Mesenchymal stem cell (in vitro differentiated cells and primary cell): ENCODE measurements around the gene PAPPA.

ENCODE experiments used
- DNase-seq: peaks from one replicate; pipeline ENCODE4 v3.0.0-alpha.2; 2013
- H2AFZ ChIP-seq: one replicate; pipeline ENCODE4 v1.6.1; 2013; ENCODE audit warnings: low read depth, mild to moderate bottlenecking, control low read depth, inconsistent platforms, low read length, moderate library complexity
- H2AK5ac ChIP-seq: 2 replicates; pipeline ENCODE4 v1.6.1; 2013; ENCODE audit warnings: low read length, moderate library complexity, mild to moderate bottlenecking, inconsistent platforms; ENCODE audit not compliant: severe bottlenecking
- H2BK120ac ChIP-seq: one replicate; pipeline ENCODE4 v1.6.1; 2013; ENCODE audit warnings: low read depth, mild to moderate bottlenecking, inconsistent platforms, low read length, moderate library complexity
- H2BK12ac ChIP-seq, 2 experiments: one replicate each; pipeline ENCODE4 v1.6.1; 2013; ENCODE audit warnings: inconsistent platforms in 2 of 2, low read length in 2 of 2, mild to moderate bottlenecking in 2 of 2, moderate library complexity in 2 of 2, control low read depth in 1 of 2
- H2BK15ac ChIP-seq: one replicate; pipeline ENCODE4 v1.6.1; 2013; ENCODE audit warnings: mild to moderate bottlenecking, low read depth, inconsistent platforms; ENCODE audit not compliant: poor library complexity, severe bottlenecking
- H2BK5ac ChIP-seq: 2 replicates; pipeline ENCODE4 v1.6.1; 2013; ENCODE audit warnings: low read depth, mild to moderate bottlenecking, low read length, control low read depth, inconsistent platforms; ENCODE audit not compliant: poor library complexity, severe bottlenecking
- H3K14ac ChIP-seq, 2 experiments: one replicate each; pipeline ENCODE4 v1.6.1; 2013; ENCODE audit warnings: inconsistent platforms in 2 of 2, low read length in 2 of 2, control low read depth in 1 of 2, mild to moderate bottlenecking in 1 of 2, moderate library complexity in 1 of 2
- H3K18ac ChIP-seq, 2 experiments: one replicate each; pipeline ENCODE4 v1.6.1; 2013; ENCODE audit warnings: inconsistent platforms in 2 of 2, low read length in 2 of 2, control low read depth in 1 of 2, low read depth in 1 of 2, mild to moderate bottlenecking in 1 of 2
- H3K23ac ChIP-seq, 2 experiments: one replicate each; pipeline ENCODE4 v1.6.1; 2013; ENCODE audit warnings: inconsistent platforms in 2 of 2, low read length in 2 of 2, mild to moderate bottlenecking in 2 of 2, moderate library complexity in 2 of 2, control low read depth in 1 of 2
- H3K27ac ChIP-seq: 2 replicates; pipeline ENCODE4 v1.5.1; 2013; ENCODE audit warnings: mild to moderate bottlenecking, moderate library complexity, low read length, control low read depth, inconsistent platforms; ENCODE audit not compliant: poor library complexity, severe bottlenecking
- H3K27me3 ChIP-seq, 2 experiments: 2 replicates each; pipeline versions ENCODE4 v1.6.1 to v1.7.0; 2013; ENCODE audit warnings: low read length in 2 of 2, mild to moderate bottlenecking in 2 of 2, moderate library complexity in 2 of 2, control low read depth in 1 of 2, inconsistent platforms in 1 of 2; ENCODE audit not compliant: control insufficient read depth in 1 of 2, insufficient read depth in 1 of 2
- H3K36me3 ChIP-seq, 2 experiments: 2 replicates each; pipeline versions ENCODE4 v1.6.1 to v1.7.0; 2013; ENCODE audit warnings: low read length in 2 of 2, control low read depth in 1 of 2, inconsistent platforms in 1 of 2, low read depth in 1 of 2, mild to moderate bottlenecking in 1 of 2; ENCODE audit not compliant: insufficient read depth in 2 of 2, control insufficient read depth in 1 of 2
- H3K4ac ChIP-seq, 2 experiments: one replicate each; pipeline ENCODE4 v1.6.1; 2013; ENCODE audit warnings: inconsistent platforms in 2 of 2, low read length in 2 of 2, mild to moderate bottlenecking in 2 of 2, moderate library complexity in 2 of 2, control low read depth in 1 of 2, low read depth in 1 of 2
- H3K4me1 ChIP-seq: 2 replicates; pipeline ENCODE4 v1.6.1; 2013; ENCODE audit warnings: low read depth, low read length, control low read depth; ENCODE audit not compliant: control insufficient read depth, insufficient read depth
- H3K4me2 ChIP-seq: 2 replicates; pipeline ENCODE4 v1.6.1; 2013; ENCODE audit warnings: low read length, mild to moderate bottlenecking, inconsistent platforms; ENCODE audit not compliant: poor library complexity, severe bottlenecking
- H3K4me3 ChIP-seq, 2 experiments: 2 replicates each; pipeline versions ENCODE4 v1.5.1 to v1.7.0; 2013; ENCODE audit warnings: low read length in 2 of 2, mild to moderate bottlenecking in 2 of 2, control low read depth in 1 of 2, low read depth in 1 of 2; ENCODE audit not compliant: insufficient read depth in 1 of 2
- H3K79me1 ChIP-seq: replicated peaks from 2 replicates; pipeline ENCODE4 v1.6.1; 2013; ENCODE audit warnings: mild to moderate bottlenecking, control low read depth, low read length, inconsistent platforms; ENCODE audit not compliant: poor library complexity, severe bottlenecking
- H3K9ac ChIP-seq: 2 replicates; pipeline ENCODE4 v1.7.0; 2013; ENCODE audit warnings: mild to moderate bottlenecking, low read length, moderate library complexity
- H3K9me3 ChIP-seq: 2 replicates; pipeline ENCODE4 v1.7.0; 2013; ENCODE audit warnings: mild to moderate bottlenecking, low read length; ENCODE audit not compliant: control insufficient read depth
- H4K8ac ChIP-seq: one replicate; pipeline ENCODE4 v1.6.1; 2013; ENCODE audit warnings: inconsistent platforms, mild to moderate bottlenecking, low read length, moderate library complexity
- H4K91ac ChIP-seq: one replicate; pipeline ENCODE4 v1.6.1; 2013; ENCODE audit warnings: mild to moderate bottlenecking, low read length, inconsistent platforms
- WGBS: methylation state at CpG from one replicate; pipeline ENCODE4 v1.1.7; 2013; ENCODE audit warnings: mixed read lengths; 5-methylcytosine and 5-hydroxymethylcytosine counted together

Gene PAPPA

GRCh38 chr9:116189683-116190082 is 36.1 kb downstream of the PAPPA start:
- H3K36me3 ChIP-seq, result peaks cover 22 to 81% of the 10 kb centered on the region in 2 experiments
- peak overlapping the region; percentile 4 for H3K27ac ChIP-seq
- H4K8ac ChIP-seq, result no peak overlapping the region

GRCh38 chr9:116190637-116191396 is 37.2 kb downstream of the PAPPA start:
- no peak overlapping the region for H2BK120ac ChIP-seq
- no peak overlapping the region for H3K4me3 ChIP-seq
- H3K18ac ChIP-seq, result peak overlapping the region; percentile 41 to 55
- no peak overlapping the region for H3K4me2 ChIP-seq
- no peak overlapping the region for H2BK15ac ChIP-seq
- H4K8ac ChIP-seq, result peak overlapping the region; percentile 77
- peak; percentile 87 for DNase-seq
- no peak overlapping the region for H2BK12ac ChIP-seq
- H3K23ac ChIP-seq, result no peak overlapping the region
- peak overlapping the region in 1 of 2 experiments; percentile 20 for H3K14ac ChIP-seq
- peaks cover 6% of the 10 kb centered on the region for H3K4me1 ChIP-seq
- peaks cover 4% of the 10 kb centered on the region for H3K79me1 ChIP-seq
- no peak overlapping the region for H3K9ac ChIP-seq
- H3K4ac ChIP-seq, result peak overlapping the region; percentile 26 to 30
- H3K27ac ChIP-seq, result peak overlapping the region; percentile 13
- H3K27me3 ChIP-seq, result no peaks in the 10 kb centered on the region
- H2AK5ac ChIP-seq, result peak overlapping the region; percentile 61
- no peak overlapping the region for H4K91ac ChIP-seq
- 89% methylated on average over 5 of the region's 6 CpGs for WGBS
- no peak overlapping the region for H2AFZ ChIP-seq
- no peak overlapping the region for H2BK5ac ChIP-seq
- peaks cover 22 to 79% of the 10 kb centered on the region in 2 experiments for H3K36me3 ChIP-seq
- no peaks in the 10 kb centered on the region for H3K9me3 ChIP-seq

More at GRCh38 chr9:116189683-116190082, 36.1 kb downstream of the PAPPA start:
- H2AK5ac ChIP-seq, result no peak overlapping the region
- no peak overlapping the region for H3K4me2 ChIP-seq
- no peak for DNase-seq
- H3K14ac ChIP-seq, result no peak overlapping the region
- no peaks in the 10 kb centered on the region for H3K9me3 ChIP-seq
- no peak overlapping the region for H3K4ac ChIP-seq
- no peak overlapping the region for H3K18ac ChIP-seq
- 96% methylated on average over 5 of the region's 5 CpGs for WGBS
- H4K91ac ChIP-seq, result no peak overlapping the region
- peaks cover 4% of the 10 kb centered on the region for H3K79me1 ChIP-seq
- peaks cover 6% of the 10 kb centered on the region for H3K4me1 ChIP-seq
- H3K4me3 ChIP-seq, result no peak overlapping the region
- H2BK15ac ChIP-seq, result no peak overlapping the region
- no peak overlapping the region for H2BK5ac ChIP-seq
- no peak overlapping the region for H2AFZ ChIP-seq
- H2BK12ac ChIP-seq, result no peak overlapping the region
- no peak overlapping the region for H3K9ac ChIP-seq
- H3K27me3 ChIP-seq, result no peaks in the 10 kb centered on the region
- H2BK120ac ChIP-seq, result no peak overlapping the region
- H3K23ac ChIP-seq, result no peak overlapping the region

GRCh38 chr9:116191576-116192415 is 38.2 kb downstream of the PAPPA start:
- no peaks in the 10 kb centered on the region for H3K9me3 ChIP-seq
- H2AFZ ChIP-seq, result no peak overlapping the region
- peak overlapping the region in 1 of 2 experiments; percentile 32 for H3K23ac ChIP-seq
- peak overlapping the region in 1 of 2 experiments; percentile 61 for H3K18ac ChIP-seq
- H2BK120ac ChIP-seq, result no peak overlapping the region
- no peak overlapping the region for H3K4me3 ChIP-seq
- H3K4ac ChIP-seq, result no peak overlapping the region
- no peak overlapping the region for H4K8ac ChIP-seq
- WGBS, result 94% methylated on average over 2 of the region's 2 CpGs
- no peak overlapping the region for H2BK5ac ChIP-seq
- no peak overlapping the region for H2AK5ac ChIP-seq
- H4K91ac ChIP-seq, result no peak overlapping the region
- H3K4me1 ChIP-seq, result peaks cover 6% of the 10 kb centered on the region
- H3K4me2 ChIP-seq, result no peak overlapping the region
- H2BK12ac ChIP-seq, result peak overlapping the region in 1 of 2 experiments; percentile 24
- no peak overlapping the region for H2BK15ac ChIP-seq
- H3K14ac ChIP-seq, result peak overlapping the region in 1 of 2 experiments; percentile 93
- no peak for DNase-seq
- peaks cover 4% of the 10 kb centered on the region for H3K79me1 ChIP-seq
- H3K36me3 ChIP-seq, result peaks cover 22 to 81% of the 10 kb centered on the region in 2 experiments
- H3K27ac ChIP-seq, result no peak overlapping the region
- H3K27me3 ChIP-seq, result no peaks in the 10 kb centered on the region
- H3K9ac ChIP-seq, result no peak overlapping the region

GRCh38 chr9:116193636-116194035 is 40.0 kb downstream of the PAPPA start:
- Histone ChIP-seq H3K4me3 (no peak overlapping the region), H2BK5ac (no peak overlapping the region), H3K4me2 (no peak overlapping the region), H3K23ac (no peak overlapping the region), H3K9ac (peak overlapping the region; percentile 16), H3K9me3 (no peaks in the 10 kb centered on the region), H3K27me3 (no peaks in the 10 kb centered on the region), H3K4ac (no peak overlapping the region), H2BK15ac (no peak overlapping the region), H4K91ac (no peak overlapping the region), H4K8ac (no peak overlapping the region), H2BK12ac (no peak overlapping the region), H2BK120ac (peak overlapping the region; percentile 13), H2AFZ (no peak overlapping the region), H3K79me1 (peaks cover 4% of the 10 kb centered on the region), H3K4me1 (peaks cover 6% of the 10 kb centered on the region), H3K27ac (peak overlapping the region; percentile 12), H2AK5ac (no peak overlapping the region), H3K18ac (no peak overlapping the region), H3K14ac (no peak overlapping the region), H3K36me3 (peaks cover 11 to 66% of the 10 kb centered on the region in 2 experiments)
- peak; percentile 91 for DNase-seq
